Smooth muscle cell (in vitro differentiated cells): Measurements from ENCODE around the gene HLTF. TPM values are rescaled to one million over a fixed set of nuclear protein-coding genes. Genes with fewer than 3 reads are reported as not detected.

Experiments used
- DNase-seq: peaks from one replicate; lab custom pipeline; 2025; ENCODE audit not compliant: unreplicated experiment; lab: John Stamatoyannopoulos, UW
- H2AFZ ChIP-seq: fragments of 200-600 bp; sonication (generic); 2 replicates; pipeline ENCODE4 v1.6.0; 2016; ENCODE audit warnings: antibody characterized with exemption, low read depth, mild to moderate bottlenecking
- H3F3A ChIP-seq: fragments of 200-600 bp; sonication (generic); 2 replicates; pipeline ENCODE4 v1.6.0; 2017; ENCODE audit warnings: antibody characterized with exemption, low read depth
- H3K27ac ChIP-seq: fragments of 200-600 bp; sonication (generic); 2 replicates; pipeline ENCODE4 v1.5.1; 2016; ENCODE audit warnings: low read depth, mild to moderate bottlenecking
- H3K27me3 ChIP-seq: fragments of 200-600 bp; sonication (generic); 2 replicates; pipeline ENCODE4 v1.6.1; 2016; ENCODE audit warnings: low read depth, mild to moderate bottlenecking
- H3K36me3 ChIP-seq: fragments of 200-600 bp; sonication (generic); 2 replicates; pipeline ENCODE4 v1.5.1; 2016; ENCODE audit warnings: low read depth
- H3K4me1 ChIP-seq: fragments of 200-600 bp; sonication (generic); 2 replicates; pipeline ENCODE4 v1.5.1; 2016; ENCODE audit warnings: low read depth
- H3K4me2 ChIP-seq: fragments of 200-600 bp; sonication (generic); 2 replicates; pipeline ENCODE4 v1.6.0; 2016; ENCODE audit warnings: mild to moderate bottlenecking
- H3K4me3 ChIP-seq: fragments of 200-600 bp; sonication (generic); 2 replicates; pipeline ENCODE4 v1.5.1; 2016; ENCODE audit warnings: mild to moderate bottlenecking
- H3K79me2 ChIP-seq: fragments of 200-600 bp; sonication (generic); 2 replicates; pipeline ENCODE4 v1.6.0; 2016; ENCODE audit warnings: low read depth, mild to moderate bottlenecking
- H3K9ac ChIP-seq: fragments of 200-600 bp; sonication (generic); 2 replicates; pipeline ENCODE4 v1.6.0; 2016; ENCODE audit warnings: low read depth
- H3K9me3 ChIP-seq: fragments of 200-600 bp; sonication (generic); replicated peaks from 2 replicates; pipeline ENCODE4 v1.5.1; 2016; ENCODE audit warnings: low read depth
- H4K20me1 ChIP-seq: fragments of 200-600 bp; sonication (generic); 2 replicates; pipeline ENCODE4 v1.6.0; 2016; ENCODE audit warnings: low read depth
- WGBS: methylation state at CpG from one replicate; pipeline ENCODE4 v1.1.7; 2016; ENCODE audit warnings: low lambda C conversion rate; 5-methylcytosine and 5-hydroxymethylcytosine counted together
- polyA plus RNA-seq: library from polyadenylated mRNA; unstranded; fragments of >200 nt; fragmentation: Nextera tagmentation; extraction: Ambion mirVana; gene quantifications from 2 replicates; pipeline ENCODE4 v1.2.1, GENCODE V29; 2016
- total RNA-seq: library from RNA; depleted of rRNA; stranded (reverse); fragments of >200 nt; gene quantifications from 2 replicates; pipeline ENCODE4 v1.2.3, GENCODE V29; 2014
- TF ChIP-seq, protein P1 (sequence below): fragments of 200-600 bp; sonication (generic); IDR thresholded peaks from 2 replicates; pipeline ENCODE4 v1.5.1; 2017; ENCODE audit warnings: borderline replicate concordance, mild to moderate bottlenecking, antibody characterized with exemption; ENCODE audit not compliant: insufficient read depth, poor library complexity, severe bottlenecking

The HLTF gene
- total and polyA plus RNA-seq, 2 experiments from 2014 or later, result 24.2 to 34.9 TPM

DNA sequence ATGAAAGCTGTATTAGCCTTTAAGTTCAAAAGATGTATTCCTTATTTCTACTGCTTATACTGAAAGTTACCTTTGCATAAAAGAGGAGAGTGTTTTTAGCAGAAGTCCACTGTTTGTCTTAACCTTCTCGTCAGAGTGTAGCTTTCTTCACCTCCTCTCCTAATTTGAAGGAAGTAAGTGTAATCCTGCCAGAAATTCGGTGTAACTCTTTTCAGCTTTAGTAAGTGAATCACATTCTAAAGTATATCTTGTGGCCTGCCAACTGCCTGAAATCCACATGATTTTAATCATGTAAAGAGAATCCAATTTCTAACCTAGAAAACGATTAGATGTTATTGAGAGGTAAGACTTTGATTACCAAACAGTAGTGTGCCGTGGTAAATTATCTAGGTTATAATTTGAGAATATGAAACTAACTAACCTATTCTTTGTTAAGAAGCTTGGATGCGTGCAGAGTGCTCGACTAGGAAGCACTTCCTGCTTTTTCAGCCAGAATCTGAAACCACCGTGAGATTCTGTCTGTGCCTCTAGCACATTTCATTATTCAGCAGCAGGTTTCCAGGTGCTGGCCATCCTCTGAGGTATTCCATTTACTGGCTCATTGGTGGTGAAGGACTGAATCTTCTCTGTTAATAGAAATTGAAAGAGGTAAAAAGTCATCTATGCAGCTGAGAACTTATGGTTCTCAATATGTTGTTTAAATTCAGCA is 87.5 kb downstream of the HLTF start:
- H3K27ac ChIP-seq, result no peak overlapping the region
- H3K4me1 ChIP-seq, result no peaks in the 10 kb centered on the region
- no peaks in the 10 kb centered on the region for H3K27me3 ChIP-seq
- no peak for DNase-seq
- TF ChIP-seq, protein P1, sequence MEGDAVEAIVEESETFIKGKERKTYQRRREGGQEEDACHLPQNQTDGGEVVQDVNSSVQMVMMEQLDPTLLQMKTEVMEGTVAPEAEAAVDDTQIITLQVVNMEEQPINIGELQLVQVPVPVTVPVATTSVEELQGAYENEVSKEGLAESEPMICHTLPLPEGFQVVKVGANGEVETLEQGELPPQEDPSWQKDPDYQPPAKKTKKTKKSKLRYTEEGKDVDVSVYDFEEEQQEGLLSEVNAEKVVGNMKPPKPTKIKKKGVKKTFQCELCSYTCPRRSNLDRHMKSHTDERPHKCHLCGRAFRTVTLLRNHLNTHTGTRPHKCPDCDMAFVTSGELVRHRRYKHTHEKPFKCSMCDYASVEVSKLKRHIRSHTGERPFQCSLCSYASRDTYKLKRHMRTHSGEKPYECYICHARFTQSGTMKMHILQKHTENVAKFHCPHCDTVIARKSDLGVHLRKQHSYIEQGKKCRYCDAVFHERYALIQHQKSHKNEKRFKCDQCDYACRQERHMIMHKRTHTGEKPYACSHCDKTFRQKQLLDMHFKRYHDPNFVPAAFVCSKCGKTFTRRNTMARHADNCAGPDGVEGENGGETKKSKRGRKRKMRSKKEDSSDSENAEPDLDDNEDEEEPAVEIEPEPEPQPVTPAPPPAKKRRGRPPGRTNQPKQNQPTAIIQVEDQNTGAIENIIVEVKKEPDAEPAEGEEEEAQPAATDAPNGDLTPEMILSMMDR, result no peak
- no peak overlapping the region for H2AFZ ChIP-seq
- no peaks in the 10 kb centered on the region for H4K20me1 ChIP-seq
- no peaks in the 10 kb centered on the region for H3K79me2 ChIP-seq
- no peaks in the 10 kb centered on the region for H3K36me3 ChIP-seq
- 79% methylated on average over 7 of the region's 7 CpGs for WGBS
- H3F3A ChIP-seq, result no peaks in the 10 kb centered on the region
- H3K4me3 ChIP-seq, result no peak overlapping the region
- H3K4me2 ChIP-seq, result no peak overlapping the region
- no peak overlapping the region for H3K9ac ChIP-seq
- H3K9me3 ChIP-seq, result no peaks in the 10 kb centered on the region

DNA sequence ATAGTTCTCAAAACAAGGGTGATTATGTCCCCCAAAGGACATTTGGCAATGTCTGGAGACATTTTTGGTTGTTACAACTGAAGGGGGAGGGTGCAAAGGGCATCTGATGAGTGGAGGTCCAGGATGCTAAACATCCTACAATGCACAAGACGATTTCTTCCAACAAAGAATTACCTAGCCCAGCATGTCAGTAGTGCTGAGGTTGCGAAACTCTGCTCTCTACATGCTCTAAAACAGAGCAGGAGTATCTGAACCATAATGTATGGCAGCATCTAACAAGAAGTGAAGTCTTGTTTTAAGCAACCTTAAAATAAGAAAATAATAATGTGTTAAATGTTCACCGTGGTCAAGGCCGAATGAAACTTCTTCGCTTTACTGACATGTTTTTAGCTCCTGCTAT is 88.0 kb downstream of the HLTF start:
- no peaks in the 10 kb centered on the region for H3K4me1 ChIP-seq
- 94% methylated on average over 5 of the region's 5 CpGs for WGBS
- H3K36me3 ChIP-seq, result no peaks in the 10 kb centered on the region
- H3K9ac ChIP-seq, result no peak overlapping the region
- no peak for DNase-seq
- no peak overlapping the region for H3K4me3 ChIP-seq
- H3K4me2 ChIP-seq, result no peak overlapping the region
- no peaks in the 10 kb centered on the region for H3K79me2 ChIP-seq
- no peaks in the 10 kb centered on the region for H3F3A ChIP-seq
- no peak overlapping the region for H2AFZ ChIP-seq
- H3K9me3 ChIP-seq, result no peaks in the 10 kb centered on the region
- TF ChIP-seq, protein P1, result no peak
- H3K27ac ChIP-seq, result no peak overlapping the region
- no peaks in the 10 kb centered on the region for H3K27me3 ChIP-seq
- H4K20me1 ChIP-seq, result no peaks in the 10 kb centered on the region

DNA sequence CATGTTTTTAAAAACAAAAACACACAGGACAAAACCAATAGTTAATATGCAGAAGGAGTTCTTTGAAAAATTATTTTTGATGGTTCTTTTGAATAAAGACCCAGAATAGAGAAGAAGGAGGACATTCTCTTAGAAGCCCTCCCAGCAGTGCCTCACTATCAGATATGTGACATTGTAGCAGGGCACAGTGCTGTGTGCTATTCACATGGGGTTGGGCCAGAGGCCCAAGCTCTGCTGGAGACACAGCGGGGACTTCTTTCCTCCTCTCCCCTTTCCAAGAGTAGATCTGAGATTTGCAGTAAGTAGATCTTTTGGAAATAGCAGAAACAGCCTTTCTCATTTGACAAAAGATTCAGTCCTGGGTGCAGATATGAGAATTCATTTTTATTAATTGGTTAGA is 88.7 kb downstream of the HLTF start:
- WGBS, result 100% methylated on average over 1 of the region's 1 CpG

More for the DNA sequence above, 88.7 kb downstream of the HLTF start:
- Histone ChIP-seq H3K4me2 (no peak overlapping the region), H3K4me3 (no peak overlapping the region), H3K79me2 (no peaks in the 10 kb centered on the region), H3K36me3 (no peaks in the 10 kb centered on the region), H3K4me1 (no peaks in the 10 kb centered on the region), H3F3A (no peaks in the 10 kb centered on the region), H4K20me1 (no peaks in the 10 kb centered on the region), H3K27ac (no peak overlapping the region), H3K27me3 (no peaks in the 10 kb centered on the region), H3K9me3 (no peaks in the 10 kb centered on the region), H3K9ac (no peak overlapping the region), H2AFZ (no peak overlapping the region)
- DNase-seq, result no peak
- TF ChIP-seq, protein P1, result no peak
